Neuronal stem cell (in vitro differentiated cells): ENCODE measurements around the gene MTM1. TPM values are rescaled to one million over a fixed set of nuclear protein-coding genes. Genes with fewer than 3 reads are reported as not detected.
A peak's percentile ranks its signal among the peaks of the same experiment; 100 is the strongest.

Source experiments
- DNase-seq: peaks from one replicate; pipeline ENCODE4 v3.0.0-alpha.2; 2013; ENCODE audit warnings: low spot score
- H2AFZ ChIP-seq: one replicate; pipeline ENCODE4 v1.6.1; 2013; ENCODE audit warnings: mild to moderate bottlenecking, low read length, inconsistent platforms
- H2AK5ac ChIP-seq: 2 replicates; pipeline ENCODE4 v1.6.1; 2013; ENCODE audit warnings: low read depth, mild to moderate bottlenecking, inconsistent platforms, low read length, moderate library complexity, mixed read lengths
- H2BK120ac ChIP-seq: 2 replicates; pipeline ENCODE4 v1.6.1; 2013; ENCODE audit warnings: low read depth, mild to moderate bottlenecking, inconsistent platforms, low read length, moderate library complexity, mixed read lengths
- H2BK12ac ChIP-seq: one replicate; pipeline ENCODE4 v1.6.1; 2013; ENCODE audit warnings: low read length, inconsistent platforms
- H2BK15ac ChIP-seq: 2 replicates; pipeline ENCODE4 v1.6.1; 2013; ENCODE audit warnings: mild to moderate bottlenecking, low read length, inconsistent platforms, mixed read lengths
- H2BK5ac ChIP-seq: one replicate; pipeline ENCODE4 v1.6.1; 2013; ENCODE audit warnings: inconsistent platforms, mild to moderate bottlenecking, low read length, moderate library complexity
- H3K14ac ChIP-seq: one replicate; pipeline ENCODE4 v1.6.1; 2013; ENCODE audit warnings: low read length, inconsistent platforms
- H3K18ac ChIP-seq: 2 replicates; pipeline ENCODE4 v1.6.1; 2013; ENCODE audit warnings: low read length, inconsistent platforms
- H3K23ac ChIP-seq: 2 replicates; pipeline ENCODE4 v1.6.1; 2013; ENCODE audit warnings: low read depth, mild to moderate bottlenecking, mixed read lengths, low read length, inconsistent platforms; ENCODE audit not compliant: poor library complexity
- H3K27ac ChIP-seq: replicated peaks from 3 replicates; pipeline ENCODE4 v1.5.1; 2013; ENCODE audit warnings: low read length, inconsistent platforms
- H3K27me3 ChIP-seq, 3 experiments: 2 replicates each; pipeline ENCODE4 v1.6.1; 2013; ENCODE audit warnings: low read length in 3 of 3, mild to moderate bottlenecking in 2 of 3, inconsistent platforms in 1 of 3, low read depth in 1 of 3, mixed read lengths in 1 of 3, moderate library complexity in 1 of 3; ENCODE audit not compliant: control insufficient read depth in 3 of 3, insufficient read depth in 3 of 3
- H3K36me3 ChIP-seq, 2 donors: replicated peaks in 1 of 2; 2 replicates each; pipeline ENCODE4 v1.6.1; 2013; ENCODE audit warnings: low read length in 2 of 2; ENCODE audit not compliant: control insufficient read depth in 2 of 2, insufficient read depth in 2 of 2
- H3K4ac ChIP-seq: 2 replicates; pipeline ENCODE4 v1.6.1; 2013; ENCODE audit warnings: inconsistent platforms, mild to moderate bottlenecking, low read length, moderate library complexity
- H3K4me1 ChIP-seq, 2 donors: 1 replicate in 1 of 2; 2 replicates in 1 of 2; pipeline ENCODE4 v1.6.1; 2013; ENCODE audit warnings: low read length in 2 of 2, low read depth in 1 of 2; ENCODE audit not compliant: control insufficient read depth in 2 of 2, insufficient read depth in 1 of 2
- H3K4me2 ChIP-seq: one replicate; pipeline ENCODE4 v1.6.1; 2013; ENCODE audit warnings: mild to moderate bottlenecking, low read length, inconsistent platforms; ENCODE audit not compliant: insufficient read depth, poor library complexity, severe bottlenecking
- H3K4me3 ChIP-seq, 2 donors: 2 replicates each; pipeline ENCODE4 v1.5.1; 2013; ENCODE audit warnings: low read length in 2 of 2, mild to moderate bottlenecking in 2 of 2, inconsistent platforms in 1 of 2, moderate library complexity in 1 of 2
- H3K79me1 ChIP-seq: one replicate; pipeline ENCODE4 v1.6.1; 2013; ENCODE audit warnings: low read depth, mild to moderate bottlenecking, inconsistent platforms, low read length, moderate library complexity
- H3K9ac ChIP-seq: one replicate; pipeline ENCODE4 v1.6.1; 2013; ENCODE audit warnings: mild to moderate bottlenecking, low read depth, low read length, inconsistent platforms; ENCODE audit not compliant: poor library complexity
- H3K9me3 ChIP-seq, 2 donors: replicated peaks in 1 of 2; 2 replicates each; pipeline versions ENCODE3 to v1.6.1; 2013; ENCODE audit warnings: low read length in 2 of 2, mild to moderate bottlenecking in 2 of 2, inconsistent platforms in 1 of 2, low read depth in 1 of 2, mixed read lengths in 1 of 2, moderate library complexity in 1 of 2; ENCODE audit not compliant: control insufficient read depth in 2 of 2, insufficient read depth in 1 of 2
- H4K8ac ChIP-seq: one replicate; pipeline ENCODE4 v1.6.1; 2013; ENCODE audit warnings: low read depth, mild to moderate bottlenecking, inconsistent platforms, low read length, moderate library complexity
- H4K91ac ChIP-seq: one replicate; pipeline ENCODE4 v1.6.1; 2013; ENCODE audit warnings: low read length, low read depth, mild to moderate bottlenecking, inconsistent platforms; ENCODE audit not compliant: poor library complexity
- WGBS, 2 donors: extraction: QIAGEN DNeasy Blood & Tissue Kit; methylation state at CpG; one replicate each; pipeline ENCODE4 v1.1.7; 2013; ENCODE audit warnings: missing lambda C conversion rate in 2 of 2, mixed read lengths in 1 of 2; ENCODE audit not compliant: insufficient read length in 2 of 2, insufficient replicate concordance in 1 of 2; ENCODE audit errors: extremely low coverage in 2 of 2; 5-methylcytosine and 5-hydroxymethylcytosine counted together
- polyA plus RNA-seq, 2 experiments: library from polyadenylated mRNA; stranded (reverse); fragments of 200-250 nt; gene quantifications; one replicate each; pipeline ENCODE4 v1.2.3, GENCODE V29; 2013

The MTM1 gene
- 4.0 TPM for polyA plus RNA-seq (2013, experiment 1 of 2)
- polyA plus RNA-seq (2013, experiment 2 of 2): 3.9 TPM

DNA sequence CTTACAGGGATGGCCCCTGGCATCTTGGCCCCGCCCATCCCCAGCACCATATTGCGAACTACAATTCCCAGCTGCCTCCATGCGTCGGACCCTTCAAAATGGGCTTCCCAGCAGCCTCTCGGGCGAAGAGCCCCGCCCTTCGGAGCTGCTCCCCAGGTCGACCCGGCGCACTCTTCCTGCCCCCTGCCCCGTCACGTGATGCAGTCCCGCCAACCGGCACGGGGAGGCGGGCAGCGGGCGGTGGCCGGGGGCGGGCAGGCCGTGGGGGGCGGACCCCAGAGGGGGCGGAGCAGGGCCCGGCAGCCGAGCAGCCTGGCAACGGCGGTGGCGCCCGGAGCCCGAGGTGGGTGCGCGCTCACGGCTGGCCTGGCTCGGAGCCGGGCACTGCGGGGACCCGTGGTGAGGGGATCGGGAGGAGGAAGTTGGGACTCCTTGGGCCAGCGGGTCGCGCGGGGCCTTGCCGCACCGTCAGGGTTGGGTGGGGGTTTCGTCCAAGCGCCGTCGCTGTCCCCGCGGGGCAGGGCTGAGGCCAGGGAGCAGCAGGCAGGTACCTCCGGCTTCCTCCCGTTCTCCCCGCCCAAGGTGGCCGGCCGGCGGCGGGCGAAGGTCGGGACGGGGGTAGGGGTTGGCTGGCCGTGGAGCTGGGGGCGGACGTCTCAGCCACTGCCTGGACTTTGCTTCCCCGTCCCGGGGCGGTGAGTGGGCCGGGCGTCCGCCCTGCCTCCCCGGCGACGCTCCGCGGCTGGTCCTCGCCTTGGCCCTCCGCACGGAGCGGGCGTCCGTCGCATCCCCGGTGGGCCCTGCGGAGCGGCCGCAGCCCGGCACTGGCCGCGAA, at the start of gene MTM1:
TSS of gene MTM1 (plus strand) at position 302 of the 835 bp plus-strand sequence. CDS start 23,994 bp downstream, outside the sequence.
- no peak within 1 kb of the TSS for H4K8ac ChIP-seq
- no peak within 1 kb of the TSS for H2BK12ac ChIP-seq

DNA sequence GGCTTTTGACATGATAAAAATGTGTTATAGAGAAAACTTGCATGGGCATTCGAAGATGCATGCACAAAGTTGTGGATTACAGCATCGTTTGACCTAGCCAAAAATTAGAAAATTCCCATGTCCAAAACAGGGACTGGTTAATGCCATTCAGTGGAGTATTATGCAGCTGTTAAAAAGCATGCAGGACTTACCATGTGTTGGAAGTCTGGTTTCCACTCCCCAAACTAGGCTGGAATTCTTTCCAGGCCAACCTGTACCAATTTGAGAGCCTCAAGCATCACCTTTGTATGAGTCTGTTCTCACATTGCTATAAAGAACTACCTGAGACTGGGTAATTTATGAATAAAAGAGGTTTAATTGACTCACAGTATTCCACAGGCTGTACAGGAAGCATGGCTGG, 45.9 kb upstream of the MTM1 start:
- no peak overlapping the region for H3K18ac ChIP-seq
- no peak overlapping the region for H3K27ac ChIP-seq
- H3K14ac ChIP-seq: no peak overlapping the region
- H3K23ac ChIP-seq: no peak overlapping the region
- peaks cover 0 to under 1% of the 10 kb centered on the region in 2 donors for H3K4me1 ChIP-seq
- H4K8ac ChIP-seq: no peak overlapping the region
- H2BK5ac ChIP-seq: no peak overlapping the region
- no CpG with 5 or more reads among the region's 2 CpGs for WGBS, 2 donors
- no peaks in the 10 kb centered on the region for H3K79me1 ChIP-seq
- no peak overlapping the region for H2BK12ac ChIP-seq
- DNase-seq: no peak
- no peak overlapping the region for H3K4ac ChIP-seq
- H2BK120ac ChIP-seq: no peak overlapping the region
- H3K36me3 ChIP-seq: no peaks in the 10 kb centered on the region
- no peak overlapping the region for H2AK5ac ChIP-seq
- H3K4me2 ChIP-seq: no peak overlapping the region
- no peak overlapping the region for H2AFZ ChIP-seq
- H3K9ac ChIP-seq: no peak overlapping the region
- H2BK15ac ChIP-seq: no peak overlapping the region
- no peak overlapping the region for H3K4me3 ChIP-seq
- H3K27me3 ChIP-seq: peaks cover 0 to 3% (median 0%) of the 10 kb centered on the region in 3 experiments
- no peaks in the 10 kb centered on the region for H3K9me3 ChIP-seq
- no peak overlapping the region for H4K91ac ChIP-seq

More for the DNA sequence above, at the start of gene MTM1:
- H3K4me3 ChIP-seq: peak within 1 kb of the TSS; percentile 58 to 97
- peak within 1 kb of the TSS; percentile 46 for H3K27ac ChIP-seq
- peaks cover 11 to 16% of the 10 kb centered on the region in 2 donors for H3K4me1 ChIP-seq
- H3K23ac ChIP-seq: no peak within 1 kb of the TSS
- H3K79me1 ChIP-seq: no peaks in the 10 kb centered on the region
- no peaks in the 10 kb centered on the region for H3K36me3 ChIP-seq
- no CpG with 5 or more reads among the region's 89 CpGs for WGBS, 2 donors
- no peak within 1 kb of the TSS for H3K14ac ChIP-seq
- peak within 1 kb of the TSS; percentile 54 for H3K4me2 ChIP-seq
- no peak within 1 kb of the TSS for H3K4ac ChIP-seq
- H3K9ac ChIP-seq: peak within 1 kb of the TSS; percentile 90
- no peak within 1 kb of the TSS for H2BK15ac ChIP-seq
- H2AFZ ChIP-seq: peak within 1 kb of the TSS; percentile 75
- H2AK5ac ChIP-seq: no peak within 1 kb of the TSS
- H2BK5ac ChIP-seq: peak within 1 kb of the TSS; percentile 13
- H3K18ac ChIP-seq: peak within 1 kb of the TSS; percentile 71
- no peaks in the 10 kb centered on the region for H3K9me3 ChIP-seq
- H3K27me3 ChIP-seq: no peaks in the 10 kb centered on the region
- peak; percentile 89 for DNase-seq
- no peak within 1 kb of the TSS for H2BK120ac ChIP-seq
- no peak within 1 kb of the TSS for H4K91ac ChIP-seq

DNA sequence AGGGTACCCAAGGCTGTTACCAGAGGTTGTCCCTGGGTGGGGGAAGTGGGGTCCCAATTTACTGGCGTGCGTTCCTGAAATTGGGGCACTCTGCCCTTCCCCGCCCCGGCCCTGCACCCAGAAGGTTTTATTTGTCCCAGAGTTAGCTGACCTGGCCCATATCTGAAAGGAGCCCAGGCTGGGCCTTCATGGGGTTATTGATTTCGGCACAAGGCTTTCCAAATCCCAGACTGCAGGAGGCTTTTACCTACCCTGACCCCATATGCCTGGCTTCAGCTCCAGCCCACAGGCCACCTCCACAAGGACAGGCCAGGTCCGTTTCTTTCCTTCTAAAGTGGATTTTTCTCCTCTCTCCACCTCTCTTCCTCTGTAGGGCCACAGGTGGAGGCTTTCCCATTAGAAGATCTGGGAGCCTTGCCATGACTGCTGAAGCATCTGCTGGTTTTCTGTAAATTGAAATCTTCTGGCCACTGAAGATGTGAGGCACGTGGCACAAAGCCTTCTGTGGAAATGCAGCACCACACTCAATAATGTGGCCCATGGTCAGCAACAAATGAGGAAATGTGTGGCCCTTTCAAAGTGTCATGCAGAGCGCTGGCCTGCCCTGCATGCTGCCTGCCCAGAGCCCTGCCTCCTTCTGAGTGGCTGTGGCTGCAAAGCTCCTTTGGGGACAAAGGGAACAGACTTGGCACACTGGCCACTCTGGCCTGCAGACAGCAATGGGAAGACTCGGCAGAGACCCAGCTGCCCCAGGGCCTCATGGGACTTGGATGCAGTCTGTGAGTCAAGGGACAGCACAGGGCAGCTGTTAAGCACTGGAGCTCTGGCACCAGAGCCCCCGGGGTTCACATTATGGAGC, 43.1 kb upstream of the MTM1 start:
- H3K79me1 ChIP-seq: no peaks in the 10 kb centered on the region
- H2AK5ac ChIP-seq: no peak overlapping the region
- H4K8ac ChIP-seq: no peak overlapping the region
- H2BK15ac ChIP-seq: no peak overlapping the region
- H3K9ac ChIP-seq: no peak overlapping the region
- H2BK120ac ChIP-seq: no peak overlapping the region
- no peak overlapping the region for H2BK5ac ChIP-seq
- DNase-seq: no peak
- no peaks in the 10 kb centered on the region for H3K4me1 ChIP-seq
- H3K27ac ChIP-seq: no peak overlapping the region
- no peaks in the 10 kb centered on the region for H3K36me3 ChIP-seq
- peak overlapping the region; percentile 57 for H3K18ac ChIP-seq
- H3K14ac ChIP-seq: no peak overlapping the region
- H3K23ac ChIP-seq: no peak overlapping the region
- peaks cover 0 to 3% (median 0%) of the 10 kb centered on the region in 3 experiments for H3K27me3 ChIP-seq
- no peak overlapping the region for H2AFZ ChIP-seq
- H2BK12ac ChIP-seq: peak overlapping the region; percentile 22
- H3K4me2 ChIP-seq: no peak overlapping the region
- H3K4ac ChIP-seq: no peak overlapping the region
- H3K9me3 ChIP-seq: no peaks in the 10 kb centered on the region
- H3K4me3 ChIP-seq: no peak overlapping the region
- no CpG with 5 or more reads among the region's 10 CpGs for WGBS, 2 donors
- H4K91ac ChIP-seq: no peak overlapping the region

DNA sequence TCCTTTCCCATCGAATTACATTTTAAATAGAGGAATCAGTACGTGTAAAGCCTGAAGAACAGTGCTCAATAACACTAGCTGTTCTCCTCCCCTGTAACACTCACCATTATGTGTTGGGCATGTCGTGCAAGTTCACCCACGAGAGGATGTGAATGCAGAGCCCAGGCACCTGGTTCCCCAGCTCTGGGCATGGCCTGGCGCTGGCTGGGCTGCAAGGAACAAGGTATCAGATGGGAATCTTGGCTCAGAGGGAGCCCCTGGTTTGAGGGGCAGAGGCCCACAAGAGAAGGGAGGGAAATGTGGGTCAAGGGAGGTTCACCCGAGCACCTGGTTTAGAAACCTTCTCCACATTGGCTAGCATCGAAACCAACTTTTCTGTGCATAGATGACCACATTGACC, 41.7 kb upstream of the MTM1 start:
- H3K36me3 ChIP-seq: no peaks in the 10 kb centered on the region
- H3K4ac ChIP-seq: no peak overlapping the region
- H4K8ac ChIP-seq: no peak overlapping the region
- no peak overlapping the region for H2BK15ac ChIP-seq
- H3K9me3 ChIP-seq: no peaks in the 10 kb centered on the region
- H2BK120ac ChIP-seq: no peak overlapping the region
- H3K9ac ChIP-seq: no peak overlapping the region
- no peak for DNase-seq
- H3K4me1 ChIP-seq: no peaks in the 10 kb centered on the region
- H3K27me3 ChIP-seq: peaks cover 0 to 3% (median 0%) of the 10 kb centered on the region in 3 experiments
- no peak overlapping the region for H3K18ac ChIP-seq
- no peak overlapping the region for H2AK5ac ChIP-seq
- H4K91ac ChIP-seq: no peak overlapping the region
- H2AFZ ChIP-seq: no peak overlapping the region
- H3K79me1 ChIP-seq: no peaks in the 10 kb centered on the region
- H2BK5ac ChIP-seq: no peak overlapping the region
- H3K4me3 ChIP-seq: no peak overlapping the region
- no peak overlapping the region for H3K4me2 ChIP-seq
- H3K14ac ChIP-seq: no peak overlapping the region
- no CpG with 5 or more reads among the region's 7 CpGs for WGBS, 2 donors
- H3K23ac ChIP-seq: no peak overlapping the region
- no peak overlapping the region for H2BK12ac ChIP-seq
- H3K27ac ChIP-seq: no peak overlapping the region
